ENCODE measurements around the gene SYT13.

The SYT13 gene

DNA sequence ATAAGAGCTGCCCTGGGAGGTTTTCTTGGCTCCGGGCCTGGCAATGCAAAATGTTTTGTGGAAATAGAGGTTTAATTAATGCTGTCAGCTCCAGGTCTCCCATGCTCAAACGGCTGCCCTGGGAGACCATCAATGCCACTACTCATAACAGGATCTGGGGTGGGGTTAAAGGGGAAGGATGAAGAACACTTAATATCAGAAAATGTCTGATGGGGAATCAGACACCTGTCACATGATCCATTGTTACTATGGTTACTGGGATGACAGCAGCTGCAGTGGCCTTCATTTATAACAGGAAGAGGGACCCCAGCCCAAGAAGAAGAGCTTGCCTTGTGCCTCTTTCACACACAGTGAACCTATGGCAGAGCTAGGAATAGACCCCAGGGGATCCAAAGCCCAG is 2.2 kb upstream of the SYT13 start:
- TF ChIP-seq CTCF (conservative IDR thresholded peaks at IDR 0.05) (no peak), ZFX (IDR thresholded peaks at IDR 0.05) (no peak)
- no peak overlapping the region for H3K27ac ChIP-seq

GRCh38 chr11:45287316-45287903 is 1.3 kb upstream of the SYT13 start:
- TF ChIP-seq ZFX (IDR thresholded peaks at IDR 0.05) = no peak
- TF ChIP-seq CTCF (conservative IDR thresholded peaks at IDR 0.05) = no peak
- H3K27ac ChIP-seq = no peak overlapping the region

DNA sequence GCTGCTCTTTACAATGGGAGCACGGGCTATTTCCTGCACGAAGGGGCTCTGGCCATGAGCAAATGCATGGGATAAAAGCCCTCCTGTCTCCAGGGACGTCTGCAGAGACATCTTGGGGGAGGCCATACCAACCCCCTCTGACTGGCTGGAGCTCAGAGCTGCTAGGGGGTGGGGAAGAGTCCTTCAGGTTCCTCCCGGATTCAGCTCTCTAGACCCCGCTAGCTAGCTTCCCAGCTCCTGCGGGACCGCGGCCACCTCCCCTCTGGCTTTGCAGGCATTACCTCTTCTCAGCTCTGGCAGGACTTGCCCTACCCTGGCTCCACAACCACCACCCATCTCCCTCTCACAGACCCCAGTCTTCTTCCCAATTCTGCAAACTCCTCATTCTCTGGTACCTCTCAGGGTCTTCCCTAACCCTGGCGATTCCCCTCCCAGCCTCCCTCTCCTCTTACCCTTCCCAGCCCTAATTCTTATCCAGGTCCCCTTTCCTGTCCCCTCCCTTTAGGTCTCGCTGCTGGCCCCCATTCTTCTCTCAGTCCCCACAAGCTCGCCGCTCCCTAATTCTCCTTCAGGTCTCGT is 802 bp downstream of the SYT13 start:
- no peak for TF ChIP-seq ZFX (IDR thresholded peaks at IDR 0.05)
- no peak for TF ChIP-seq CTCF (conservative IDR thresholded peaks at IDR 0.05)
- no peak overlapping the region for H3K27ac ChIP-seq

DNA sequence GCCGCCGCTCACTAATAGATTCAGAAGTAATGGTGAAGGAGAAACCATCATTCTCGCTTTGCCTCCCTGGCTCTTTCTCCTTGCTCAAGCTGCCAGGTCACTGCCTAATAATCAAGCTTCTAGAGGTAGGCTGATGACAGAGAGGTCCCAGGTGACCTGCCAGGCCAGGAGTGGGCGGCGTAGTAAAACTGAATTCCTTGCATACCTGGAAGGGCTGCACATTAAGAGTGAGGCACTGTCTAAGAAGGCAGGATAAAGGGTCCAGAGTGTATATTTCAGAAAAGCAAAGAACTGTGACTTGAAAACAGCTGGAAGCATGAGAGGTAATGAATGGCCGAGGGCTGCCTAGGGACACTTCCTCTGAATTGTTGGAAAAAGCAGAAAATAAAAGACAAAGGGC is 4.1 kb downstream of the SYT13 start:
- no peak overlapping the region for H3K27ac ChIP-seq
- no peak for TF ChIP-seq CTCF (conservative IDR thresholded peaks at IDR 0.05)
- TF ChIP-seq ZFX (IDR thresholded peaks at IDR 0.05) = no peak

DNA sequence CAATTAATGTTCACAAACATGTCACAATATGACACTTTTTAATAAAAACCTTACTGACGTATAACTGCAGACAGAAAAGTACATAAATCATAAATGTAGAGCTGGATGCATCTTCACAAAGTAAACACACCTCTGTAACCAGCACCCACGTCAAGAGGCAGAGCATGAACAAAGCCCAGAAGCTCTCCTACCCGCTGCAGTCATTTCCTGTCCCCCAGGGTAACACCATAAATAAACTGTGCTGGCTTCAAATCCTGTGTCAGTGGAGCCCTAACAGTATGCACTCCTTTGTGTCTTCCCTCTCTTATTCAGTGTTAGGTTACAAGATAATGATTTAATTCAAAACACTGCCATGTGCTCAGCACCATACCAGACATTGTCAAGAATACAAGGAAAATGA is 5.7 kb downstream of the SYT13 start:
- H3K27ac ChIP-seq = no peak overlapping the region
- no peak for TF ChIP-seq CTCF (conservative IDR thresholded peaks at IDR 0.05)
- no peak for TF ChIP-seq ZFX (IDR thresholded peaks at IDR 0.05)

- TF ChIP-seq ZFX (IDR thresholded peaks at IDR 0.05) (no peak), CTCF (conservative IDR thresholded peaks at IDR 0.05) (no peak)
- no peak overlapping the region for H3K27ac ChIP-seq
Measured at GRCh38 chr11:45279645-45280044, 6.5 kb downstream of the SYT13 start.

- no peak overlapping the region for H3K27ac ChIP-seq
- TF ChIP-seq ZFX (IDR thresholded peaks at IDR 0.05) (no peak), CTCF (conservative IDR thresholded peaks at IDR 0.05) (no peak)
Measured at GRCh38 chr11:45278714-45279113, 7.4 kb downstream of the SYT13 start.
